GM23338 (cell line): Measurements from ENCODE around the gene PLCG2. TPM values are rescaled to one million over a fixed set of nuclear protein-coding genes. Genes with fewer than 3 reads are reported as not detected.
A peak's percentile ranks its signal among the peaks of the same experiment; 100 is the strongest.

Source experiments
- ATAC-seq: fragments of 200-7000 bp; cut with Tn5 transposase; 3 replicates; pipeline ENCODE4 v1.9.1; 2020
- DNase-seq: peaks from one replicate; pipeline ENCODE4 v3.0.0-alpha.2; 2015; ENCODE audit warnings: low spot score
- H2AFZ ChIP-seq: fragments of 200-600 bp; sonication (generic); 2 replicates; pipeline ENCODE4 v1.8.0; 2016; ENCODE audit warnings: antibody characterized with exemption, mild to moderate bottlenecking, moderate library complexity
- H3F3A ChIP-seq: fragments of 200-600 bp; sonication (generic); replicated peaks from 2 replicates; pipeline ENCODE4 v1.8.0; 2017; ENCODE audit warnings: antibody characterized with exemption, mixed run types, low read depth
- H3K27ac ChIP-seq: fragments of 200-600 bp; sonication (generic); 2 replicates; pipeline ENCODE4 v1.6.1; 2016; ENCODE audit warnings: low read depth
- H3K27me3 ChIP-seq: fragments of 200-600 bp; sonication (generic); 2 replicates; pipeline ENCODE4 v1.8.0; 2016; ENCODE audit warnings: mild to moderate bottlenecking, mixed run types, moderate library complexity; ENCODE audit not compliant: insufficient read depth
- H3K36me3 ChIP-seq: fragments of 200-600 bp; sonication (generic); 2 replicates; pipeline ENCODE4 v1.8.0; 2016; ENCODE audit warnings: mild to moderate bottlenecking; ENCODE audit not compliant: insufficient read depth
- H3K4me1 ChIP-seq: fragments of 200-600 bp; sonication (generic); 2 replicates; pipeline ENCODE4 v1.8.0; 2016; ENCODE audit warnings: mild to moderate bottlenecking, moderate library complexity; ENCODE audit not compliant: insufficient read depth
- H3K4me2 ChIP-seq: fragments of 200-600 bp; sonication (generic); 2 replicates; pipeline ENCODE4 v1.7.1; 2017; ENCODE audit warnings: mixed run types
- H3K4me3 ChIP-seq: fragments of 200-600 bp; sonication (generic); 2 replicates; pipeline ENCODE4 v1.6.1; 2016; ENCODE audit warnings: mixed run types
- H3K79me2 ChIP-seq: fragments of 200-600 bp; sonication (generic); replicated peaks from 2 replicates; pipeline ENCODE4 v1.8.0; 2017; ENCODE audit warnings: mild to moderate bottlenecking; ENCODE audit not compliant: insufficient read depth
- H3K9me2 ChIP-seq: fragments of 200-600 bp; sonication (generic); 2 replicates; pipeline ENCODE4 v1.8.0; 2017; ENCODE audit not compliant: insufficient read depth
- H4K20me1 ChIP-seq: fragments of 200-600 bp; sonication (generic); replicated peaks from 2 replicates; pipeline ENCODE4 v1.8.0; 2017; ENCODE audit warnings: mild to moderate bottlenecking; ENCODE audit not compliant: insufficient read depth
- H3K27ac Mint-ChIP-seq: 2 replicates; pipeline ENCODE4 v1.8.0; 2020; ENCODE audit warnings: inconsistent platforms, mild to moderate bottlenecking, moderate library complexity, mixed read lengths
- H3K27me3 Mint-ChIP-seq: 3 replicates; pipeline ENCODE4 v1.8.0; 2022; ENCODE audit warnings: low read depth, mild to moderate bottlenecking, moderate library complexity, mixed read lengths, inconsistent platforms; ENCODE audit not compliant: insufficient read depth, poor library complexity
- H3K36me3 Mint-ChIP-seq: 3 replicates; pipeline ENCODE4 v1.8.0; 2021; ENCODE audit warnings: low read depth, mild to moderate bottlenecking, inconsistent platforms, moderate library complexity, mixed read lengths
- H3K4me1 Mint-ChIP-seq: 3 replicates; pipeline ENCODE4 v1.8.0; 2020; ENCODE audit warnings: mild to moderate bottlenecking, inconsistent platforms, mixed read lengths
- H3K4me3 Mint-ChIP-seq: 3 replicates; pipeline ENCODE4 v1.8.0; 2021; ENCODE audit warnings: moderate library complexity, mild to moderate bottlenecking, inconsistent platforms, mixed read lengths
- H3K9me3 Mint-ChIP-seq: 3 replicates; pipeline ENCODE4 v1.8.0; 2020; ENCODE audit warnings: moderate library complexity, mild to moderate bottlenecking, inconsistent platforms, mixed read lengths
- CREB1 ChIP-seq: fragments of 250-450 bp; sonication (Bioruptor Pico); IDR thresholded peaks from 2 replicates; pipeline ENCODE4 v1.5.0; 2020; ENCODE audit warnings: low read depth, mild to moderate bottlenecking, moderate library complexity
- CTCF ChIP-seq, 2 experiments: fragments of 200-600 bp in 1 of 2; sonication (generic) in 1 of 2; conservative IDR thresholded peaks; 2 replicates each; pipeline versions ENCODE4 v1.5.1 to v1.6.1; 2016 to 2017; ENCODE audit warnings: antibody characterized with exemption in 2 of 2, low read depth in 2 of 2, mild to moderate bottlenecking in 2 of 2, moderate library complexity in 1 of 2
- ETS1 ChIP-seq: IDR thresholded peaks from 2 replicates; pipeline ENCODE4 v1.6.1; 2016; ENCODE audit warnings: antibody characterized with exemption
- EZH2 ChIP-seq: fragments of 200-600 bp; sonication (generic); IDR thresholded peaks from one replicate; pipeline ENCODE4 v1.8.0; 2017; ENCODE audit warnings: antibody characterized with exemption, mild to moderate bottlenecking, low read depth; ENCODE audit not compliant: unreplicated experiment
- EZH2phosphoT487 ChIP-seq: fragments of 200-600 bp; sonication (generic); IDR thresholded peaks from one replicate; pipeline ENCODE4 v1.8.1; 2018; ENCODE audit warnings: antibody characterized with exemption; ENCODE audit not compliant: unreplicated experiment
- JUNB ChIP-seq: IDR thresholded peaks from one replicate; pipeline ENCODE4 v1.6.1; 2016; ENCODE audit warnings: antibody characterized with exemption; ENCODE audit not compliant: unreplicated experiment
- NANOG ChIP-seq: IDR thresholded peaks from 2 replicates; pipeline ENCODE4 v1.6.1; 2016; ENCODE audit warnings: antibody characterized with exemption, borderline replicate concordance
- POLR2AphosphoS5 ChIP-seq: IDR thresholded peaks from 2 replicates; pipeline ENCODE4 v1.6.1; 2016; ENCODE audit warnings: antibody characterized with exemption, low read depth
- REST ChIP-seq: IDR thresholded peaks from one replicate; pipeline ENCODE4 v1.6.1; 2018; ENCODE audit warnings: antibody characterized with exemption; ENCODE audit not compliant: unreplicated experiment
- STAT1 ChIP-seq: IDR thresholded peaks from one replicate; pipeline ENCODE4 v1.6.1; 2016; ENCODE audit warnings: antibody characterized with exemption; ENCODE audit not compliant: unreplicated experiment
- ZNF114 ChIP-seq: fragments of 250-450 bp; sonication (Bioruptor Pico); IDR thresholded peaks from 2 replicates; pipeline ENCODE4 v1.5.0; 2020; ENCODE audit warnings: mild to moderate bottlenecking, moderate library complexity
- ZNF331 ChIP-seq: fragments of 250-450 bp; sonication (Bioruptor Pico); IDR thresholded peaks from 2 replicates; pipeline ENCODE4 v1.5.0; 2020; ENCODE audit warnings: low read depth, mild to moderate bottlenecking, moderate library complexity
- ZNF462 ChIP-seq: fragments of 250-450 bp; sonication (Bioruptor Pico); IDR thresholded peaks from 2 replicates; pipeline ENCODE4 v1.5.0; 2020; ENCODE audit warnings: mild to moderate bottlenecking, moderate library complexity
- polyA plus RNA-seq: library from polyadenylated mRNA; unstranded; fragments of >200 nt; fragmentation: Nextera tagmentation; extraction: Ambion mirVana; gene quantifications from 2 replicates; pipeline ENCODE4 v1.2.1, GENCODE V29; 2016
- total RNA-seq: library from RNA; depleted of rRNA; stranded (reverse); fragments of >200 nt; shearing (Covaris generic); gene quantifications from 2 replicates; pipeline ENCODE4 v1.2.3, GENCODE V29; 2014

Gene PLCG2
- total and polyA plus RNA-seq, 2 experiments from 2014 or later, result 2.4 to 5.9 TPM

GRCh38 chr16:81814751-81815428, 35.8 kb downstream of the PLCG2 start:
- Histone ChIP-seq H3K4me1 (no peaks in the 10 kb centered on the region), H3K27me3 (no peaks in the 10 kb centered on the region), H3K79me2 (no peaks in the 10 kb centered on the region), H2AFZ (no peak overlapping the region), H3K9me2 (no peaks in the 10 kb centered on the region), H3K4me3 (no peak overlapping the region), H3K36me3 (no peaks in the 10 kb centered on the region), H3K4me2 (no peak overlapping the region), H4K20me1 (no peaks in the 10 kb centered on the region), H3F3A (no peaks in the 10 kb centered on the region; the same call in 1 of the 2 replicates), H3K27ac (no peak overlapping the region)
- peaks cover 15% of the 10 kb centered on the region for H3K4me1 Mint-ChIP-seq
- peaks cover 7% of the 10 kb centered on the region; the same call in 2 of the 3 replicates for H3K9me3 Mint-ChIP-seq
- DNase-seq (no peak), ATAC-seq (no peak)
- peaks cover 3% of the 10 kb centered on the region for H3K27me3 Mint-ChIP-seq
- peak overlapping the region; percentile 52; the same call in 1 of the 2 replicates for H3K27ac Mint-ChIP-seq
- TF ChIP-seq POLR2AphosphoS5 (no peak), ETS1 (no peak), CREB1 (CRISPR knock-in tag) (no peak), STAT1 (no peak), JUNB (no peak), REST (no peak), CTCF (conservative IDR thresholded peaks at IDR 0.05; ENCODE audit: low read depth in 2 of 2) (no peak), EZH2phosphoT487 (no peak), ZNF331 (CRISPR knock-in tag) (no peak), ZNF462 (CRISPR knock-in tag) (no peak), EZH2 (no peak), ZNF114 (CRISPR knock-in tag) (no peak), NANOG (no peak)
- no peak overlapping the region for H3K4me3 Mint-ChIP-seq
- no peaks in the 10 kb centered on the region for H3K36me3 Mint-ChIP-seq
